Endodermal cell (in vitro differentiated cells): ENCODE data around the gene CRLF3. TPM values are rescaled to one million over a fixed set of nuclear protein-coding genes. Genes with fewer than 3 reads are reported as not detected.

Source experiments
- DNase-seq: peaks from one replicate; pipeline ENCODE4 v3.0.0-alpha.2; 2017
- H3K27ac ChIP-seq: 2 replicates; pipeline ENCODE4 v1.5.1; 2013; ENCODE audit warnings: mild to moderate bottlenecking, low read depth, low read length, moderate library complexity
- H3K27me3 ChIP-seq: 2 replicates; pipeline ENCODE4 v1.6.1; 2013; ENCODE audit warnings: mild to moderate bottlenecking, low read length, moderate library complexity; ENCODE audit not compliant: insufficient read depth, control insufficient read depth, poor library complexity, severe bottlenecking
- H3K36me3 ChIP-seq: 2 replicates; pipeline ENCODE4 v1.7.0; 2013; ENCODE audit warnings: mild to moderate bottlenecking, low read length, moderate library complexity; ENCODE audit not compliant: control insufficient read depth, insufficient read depth
- H3K4me1 ChIP-seq: one replicate; pipeline ENCODE4 v1.7.0; 2013; ENCODE audit warnings: low read length; ENCODE audit not compliant: control insufficient read depth, insufficient read depth
- H3K4me3 ChIP-seq: 2 replicates; pipeline ENCODE4 v1.5.1; 2013; ENCODE audit warnings: mild to moderate bottlenecking, low read length, moderate library complexity
- H3K9ac ChIP-seq: 2 replicates; pipeline ENCODE4 v1.6.1; 2013; ENCODE audit warnings: mild to moderate bottlenecking, low read length, moderate library complexity; ENCODE audit not compliant: poor library complexity, severe bottlenecking; ENCODE audit errors: extremely low read depth
- H3K9me3 ChIP-seq: 2 replicates; pipeline ENCODE4 v1.6.1; 2013; ENCODE audit warnings: mild to moderate bottlenecking, low read length, moderate library complexity; ENCODE audit not compliant: control insufficient read depth
- H3K27ac Mint-ChIP-seq: 2 replicates; pipeline ENCODE4 v1.8.0; 2020; ENCODE audit warnings: mixed read lengths
- H3K27me3 Mint-ChIP-seq: 2 replicates; pipeline ENCODE4 v1.8.0; 2021; ENCODE audit warnings: mild to moderate bottlenecking, mixed read lengths; ENCODE audit not compliant: insufficient read depth
- H3K36me3 Mint-ChIP-seq: 2 replicates; pipeline ENCODE4 v1.8.0; 2020; ENCODE audit warnings: low read depth, mixed read lengths
- H3K4me1 Mint-ChIP-seq: 2 replicates; pipeline ENCODE4 v1.8.0; 2020; ENCODE audit warnings: mixed read lengths
- H3K4me3 Mint-ChIP-seq: 2 replicates; pipeline ENCODE4 v1.8.0; 2020; ENCODE audit warnings: mild to moderate bottlenecking, moderate library complexity, mixed read lengths
- H3K9me3 Mint-ChIP-seq: 2 replicates; pipeline ENCODE4 v1.8.0; 2020; ENCODE audit warnings: mild to moderate bottlenecking, mixed read lengths
- CTCF ChIP-seq: fragments of 200-600 bp; sonication (generic); conservative IDR thresholded peaks from 2 replicates; pipeline ENCODE4 v1.5.0; 2021; ENCODE audit warnings: antibody characterized with exemption, mild to moderate bottlenecking
- WGBS, 2 experiments: methylation state at CpG; one replicate each; pipeline versions ENCODE4 v1.1.5 to v1.1.7; 2013; ENCODE audit warnings: missing lambda C conversion rate in 2 of 2, mixed read lengths in 1 of 2; ENCODE audit not compliant: insufficient coverage in 1 of 2, insufficient read length in 1 of 2; 5-methylcytosine and 5-hydroxymethylcytosine counted together
- total RNA-seq, 2 donors: library from RNA; stranded (reverse); fragmentation: NEBNext Ultra II Directional in 1 of 2; extraction: Animal tissue kit (Norgen Biotek cat#: 25700) in 1 of 2; gene quantifications; 2 replicates in 1 of 2; 3 replicates in 1 of 2; pipeline ENCODE4 v1.2.1, GENCODE V29; 2021

CRLF3 gene
- total RNA-seq, 2 donors from 2014 or later: 26.1 to 31.2 TPM

GRCh38 chr17:30807896-30808295 lies 16.6 kb downstream of the CRLF3 start:
- no peaks in the 10 kb centered on the region for H3K9me3 Mint-ChIP-seq
- Histone ChIP-seq H3K9me3 (peaks cover 10% of the 10 kb centered on the region), H3K9ac (no peak overlapping the region), H3K4me3 (no peak overlapping the region), H3K36me3 (peaks cover 36% of the 10 kb centered on the region), H3K4me1 (no peaks in the 10 kb centered on the region), H3K27me3 (no peaks in the 10 kb centered on the region), H3K27ac (no peak overlapping the region)
- no peak for TF ChIP-seq CTCF
- peaks cover 34% of the 10 kb centered on the region for H3K36me3 Mint-ChIP-seq
- 95% methylated on average over 1 of the region's 1 CpG; no CpG with 5 or more reads in 1 of the 2 experiments for WGBS, 2 experiments
- no peak for DNase-seq
- no peaks in the 10 kb centered on the region for H3K4me1 Mint-ChIP-seq
- no peaks in the 10 kb centered on the region for H3K27me3 Mint-ChIP-seq
- H3K27ac Mint-ChIP-seq: no peak overlapping the region
- no peak overlapping the region for H3K4me3 Mint-ChIP-seq

GRCh38 chr17:30805944-30806456 lies 18.5 kb downstream of the CRLF3 start:
- no peak overlapping the region for H3K4me3 ChIP-seq
- H3K27me3 Mint-ChIP-seq: no peaks in the 10 kb centered on the region
- no peak overlapping the region for H3K27ac Mint-ChIP-seq
- peaks cover 54% of the 10 kb centered on the region for H3K36me3 ChIP-seq
- peaks cover 50% of the 10 kb centered on the region for H3K36me3 Mint-ChIP-seq
- WGBS, 2 experiments: 98% methylated on average over 2 of the region's 2 CpGs; no CpG with 5 or more reads in 1 of the 2 experiments
- peak; percentile 57 for TF ChIP-seq CTCF
- H3K4me1 Mint-ChIP-seq: no peaks in the 10 kb centered on the region
- no peak for DNase-seq
- no peaks in the 10 kb centered on the region for H3K4me1 ChIP-seq
- H3K27me3 ChIP-seq: no peaks in the 10 kb centered on the region
- H3K4me3 Mint-ChIP-seq: no peak overlapping the region
- H3K27ac ChIP-seq: no peak overlapping the region
- H3K9me3 ChIP-seq: peaks cover 10% of the 10 kb centered on the region
- no peak overlapping the region for H3K9ac ChIP-seq
- no peaks in the 10 kb centered on the region for H3K9me3 Mint-ChIP-seq

- Histone ChIP-seq H3K27me3 (no peaks in the 10 kb centered on the region), H3K4me1 (no peaks in the 10 kb centered on the region), H3K27ac (no peak overlapping the region), H3K9me3 (peaks cover 10% of the 10 kb centered on the region), H3K9ac (no peak overlapping the region), H3K4me3 (no peak overlapping the region), H3K36me3 (peaks cover 70% of the 10 kb centered on the region)
- no peak for TF ChIP-seq CTCF
- H3K27ac Mint-ChIP-seq: no peak overlapping the region
- 91 to 96% methylated on average over 1 of the region's 1 CpG for WGBS, 2 experiments
- no peaks in the 10 kb centered on the region for H3K4me1 Mint-ChIP-seq
- H3K27me3 Mint-ChIP-seq: no peaks in the 10 kb centered on the region
- H3K4me3 Mint-ChIP-seq: no peak overlapping the region
- H3K9me3 Mint-ChIP-seq: no peaks in the 10 kb centered on the region
- no peak for DNase-seq
- peaks cover 57% of the 10 kb centered on the region for H3K36me3 Mint-ChIP-seq
These were observed 22.8 kb downstream of the CRLF3 start for GRCh38 chr17:30801671-30802070.
